Vagina (tissue), 2 donors: ENCODE results near the gene JAK1. TPM values are rescaled to one million over a fixed set of nuclear protein-coding genes. Genes with fewer than 3 reads are reported as not detected.
A peak's percentile ranks its signal among the peaks of the same experiment; 100 is the strongest.

Experiments used
- DNase-seq, 2 donors: peaks; one replicate each; pipeline ENCODE4 v3.0.0-alpha.2; 2017; ENCODE audit errors: extremely low spot score in 2 of 2
- H3K27ac ChIP-seq: fragments of 200-600 bp; sonication (generic); one replicate; pipeline ENCODE4 v1.5.1; 2019
- H3K27me3 ChIP-seq: fragments of 200-600 bp; sonication (generic); one replicate; pipeline ENCODE4 v1.5.1; 2019
- H3K36me3 ChIP-seq, 2 donors: fragments of 200-600 bp; sonication (generic); one replicate each; pipeline ENCODE4 v1.5.1; 2017 to 2019
- H3K4me1 ChIP-seq: fragments of 200-600 bp; sonication (generic); one replicate; pipeline ENCODE4 v1.5.1; 2019
- H3K4me3 ChIP-seq, 2 donors: fragments of 200-600 bp; sonication (generic); 1 replicate in 1 of 2; 2 replicates in 1 of 2; pipeline ENCODE4 v1.5.1; 2016 to 2019
- H3K9me3 ChIP-seq: fragments of 200-600 bp; sonication (generic); one replicate; pipeline ENCODE4 v1.5.1; 2019
- CTCF ChIP-seq, 3 experiments: fragments of 450-650 bp in 2 of 3; fragments of 200-600 bp in 1 of 3; sonication (generic) in 1 of 3; IDR thresholded peaks; one replicate each; pipeline ENCODE4 v1.5.1; 2017 to 2019; ENCODE audit warnings: antibody characterized with exemption in 3 of 3, mild to moderate bottlenecking in 2 of 3, moderate library complexity in 2 of 3
- POLR2A ChIP-seq, 2 donors: fragments of 450-650 bp; IDR thresholded peaks; one replicate each; pipeline ENCODE4 v1.6.1; 2017; ENCODE audit warnings: antibody characterized with exemption in 2 of 2, mild to moderate bottlenecking in 2 of 2, moderate library complexity in 2 of 2
- POLR2AphosphoS5 ChIP-seq, 2 donors: sonication (generic); formaldehyde crosslinking; IDR thresholded peaks; one replicate each; pipeline ENCODE4 v1.9.0; 2017; ENCODE audit warnings: antibody characterized with exemption in 2 of 2, mild to moderate bottlenecking in 2 of 2, low read depth in 1 of 2; ENCODE audit not compliant: insufficient read depth in 1 of 2
- intact Hi-C: fragments of 100-400 bp; cut with DNase I; formaldehyde crosslinking; loops from one replicate; pipeline ENCODE4 v1.15.1; 2023
- total RNA-seq: library from RNA; depleted of rRNA; stranded (reverse); fragments of >200 nt; gene quantifications from one replicate; pipeline ENCODE4 v1.2.3, GENCODE V29; 2016

The JAK1 gene
- total RNA-seq, 1 donor from 2014 or later: 93.3 TPM

GRCh38 chr1:64887689-64888217, 78.6 kb downstream of the JAK1 start:
- Histone ChIP-seq H3K27me3 (no peaks in the 10 kb centered on the region), H3K36me3 (peaks cover 0 to 7% of the 10 kb centered on the region in 2 donors), H3K4me1 (peaks cover 50% of the 10 kb centered on the region), H3K9me3 (no peaks in the 10 kb centered on the region), H3K27ac (no peak overlapping the region), H3K4me3 (no peak overlapping the region)
- TF ChIP-seq CTCF (IDR thresholded peaks at IDR 0.05): no peak
- no peak for TF ChIP-seq POLR2AphosphoS5 (IDR thresholded peaks at IDR 0.05; ENCODE audit: insufficient read depth in 1 of 2, low read depth in 1 of 2)
- no peak for TF ChIP-seq POLR2A (IDR thresholded peaks at IDR 0.05)
- peak in 1 of 2 donors; percentile 82 for DNase-seq
- intact Hi-C loops: no loop called here

GRCh38 chr1:64886877-64887276, 79.5 kb downstream of the JAK1 start:
- intact Hi-C loops: no loop called here
- no peaks in the 10 kb centered on the region for H3K9me3 ChIP-seq
- DNase-seq: no peak
- no peak overlapping the region for H3K4me3 ChIP-seq
- H3K27ac ChIP-seq: no peak overlapping the region
- H3K36me3 ChIP-seq: peaks cover 0 to 15% of the 10 kb centered on the region in 2 donors
- no peak for TF ChIP-seq POLR2A (IDR thresholded peaks at IDR 0.05)
- no peak for TF ChIP-seq CTCF (IDR thresholded peaks at IDR 0.05)
- TF ChIP-seq POLR2AphosphoS5 (IDR thresholded peaks at IDR 0.05; ENCODE audit: insufficient read depth in 1 of 2, low read depth in 1 of 2): no peak
- H3K4me1 ChIP-seq: peaks cover 41% of the 10 kb centered on the region
- no peaks in the 10 kb centered on the region for H3K27me3 ChIP-seq

- no peak for DNase-seq
- H3K36me3 ChIP-seq: peaks cover 0 to 22% of the 10 kb centered on the region in 2 donors
- TF ChIP-seq POLR2AphosphoS5 (IDR thresholded peaks at IDR 0.05; ENCODE audit: insufficient read depth in 1 of 2, low read depth in 1 of 2): no peak
- TF ChIP-seq CTCF (IDR thresholded peaks at IDR 0.05): no peak
- TF ChIP-seq POLR2A (IDR thresholded peaks at IDR 0.05): no peak
- H3K27me3 ChIP-seq: no peaks in the 10 kb centered on the region
- H3K4me3 ChIP-seq: no peak overlapping the region
- no peaks in the 10 kb centered on the region for H3K9me3 ChIP-seq
- H3K27ac ChIP-seq: no peak overlapping the region
- H3K4me1 ChIP-seq: peaks cover 29% of the 10 kb centered on the region
- intact Hi-C loops: no loop called here
Measured at GRCh38 chr1:64885648-64886047, 80.7 kb downstream of the JAK1 start.

GRCh38 chr1:64884261-64885040, 81.9 kb downstream of the JAK1 start:
- H3K27ac ChIP-seq: no peak overlapping the region
- H3K9me3 ChIP-seq: no peaks in the 10 kb centered on the region
- H3K36me3 ChIP-seq: peaks cover 0 to 22% of the 10 kb centered on the region in 2 donors
- no peak for DNase-seq
- H3K27me3 ChIP-seq: no peaks in the 10 kb centered on the region
- no peak for TF ChIP-seq CTCF (IDR thresholded peaks at IDR 0.05)
- TF ChIP-seq POLR2AphosphoS5 (IDR thresholded peaks at IDR 0.05; ENCODE audit: insufficient read depth in 1 of 2, low read depth in 1 of 2): no peak
- no peak for TF ChIP-seq POLR2A (IDR thresholded peaks at IDR 0.05)
- H3K4me3 ChIP-seq: no peak overlapping the region
- intact Hi-C loops: no loop called here
- H3K4me1 ChIP-seq: peaks cover 17% of the 10 kb centered on the region
